ENCODE measurements around the gene CCDC192. TPM values are rescaled to one million over a fixed set of nuclear protein-coding genes. Genes with fewer than 3 reads are reported as not detected.
"Not testable (repeated sequence)": the region's sequence is repeated elsewhere in the genome, so short reads cannot be mapped to it uniquely, and the experiment has no call there.

The CCDC192 gene
- total and polyA plus RNA-seq, 5 donors = 0.43 TPM; not detected in 4

DNA sequence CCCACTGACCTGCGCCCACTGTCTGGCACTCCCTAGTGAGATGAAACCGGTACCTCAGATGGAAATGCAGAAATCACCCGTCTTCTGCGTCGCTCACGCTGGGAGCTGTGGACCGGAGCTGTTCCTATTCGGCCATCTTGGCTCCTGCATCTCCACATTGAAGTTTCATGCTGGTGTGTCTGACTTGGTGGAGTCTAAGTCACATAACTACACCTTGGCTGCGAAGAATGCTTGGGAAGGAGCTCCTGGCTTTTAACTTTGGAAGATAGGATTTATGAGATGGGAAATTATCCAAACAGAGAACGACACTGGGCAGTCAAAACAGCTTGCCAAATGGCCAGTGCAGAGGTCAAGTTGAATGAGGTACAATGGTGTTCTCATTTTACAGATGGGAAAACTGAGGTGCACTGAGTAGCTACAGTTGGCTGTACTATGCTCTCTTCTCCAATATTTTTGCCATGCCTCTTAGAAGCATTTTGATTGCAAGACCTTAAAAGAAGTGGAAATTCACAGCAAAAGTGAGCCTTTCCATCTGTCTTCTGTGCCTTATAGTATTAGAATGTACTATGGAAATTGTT, 36.7 kb downstream of the CCDC192 start:
- no peaks in the 10 kb centered on the region for H3K9me3 ChIP-seq (ENCODE audit: control insufficient read depth, low read length)

DNA sequence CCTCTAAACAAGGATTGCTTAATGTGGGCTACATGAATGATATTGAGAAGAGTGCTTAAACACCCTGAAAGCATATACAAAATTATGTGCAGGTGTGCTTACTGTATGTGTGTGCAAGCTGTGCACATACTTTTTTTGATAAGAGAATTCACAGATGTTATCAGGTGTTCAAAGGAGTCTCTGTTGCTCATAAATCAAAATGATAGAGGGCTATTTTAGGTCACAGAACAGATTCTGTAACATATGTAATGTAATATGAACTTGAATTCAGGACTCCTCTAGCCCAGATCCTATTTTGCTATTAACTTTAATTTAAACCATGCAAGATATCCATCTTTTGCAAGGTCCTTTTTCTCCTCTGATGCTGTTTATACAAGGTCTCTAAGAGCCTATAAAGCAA, 38.2 kb downstream of the CCDC192 start:
- intact Hi-C loops (cut with DNase I) = loop anchor here in 2 of 4 donors (5.0 to 10.0 kb wide), 2 partner anchors 177 to 456 kb away; no protein-coding TSS in a partner anchor
- ATAC-seq = no peak

More for the DNA sequence above, 36.7 kb downstream of the CCDC192 start:
- Histone ChIP-seq H3K4me3 (ENCODE audit: low read length) (no peak overlapping the region), H3K27me3 (ENCODE audit: control insufficient read depth, insufficient read depth) (no peaks in the 10 kb centered on the region), H3K4me1 (ENCODE audit: control insufficient read depth, insufficient read depth, low read length) (no peaks in the 10 kb centered on the region), H3K27ac (ENCODE audit: low read length) (no peak overlapping the region)
- intact Hi-C loops (cut with DNase I) = loop anchor here in 2 of 4 donors (5.0 to 10.0 kb wide), 2 partner anchors 175 to 457 kb away; no protein-coding TSS in a partner anchor
- WGBS = 93% methylated on average over 9 of the region's 10 CpGs
- DNase-seq (no peak), ATAC-seq (no peak)

DNA sequence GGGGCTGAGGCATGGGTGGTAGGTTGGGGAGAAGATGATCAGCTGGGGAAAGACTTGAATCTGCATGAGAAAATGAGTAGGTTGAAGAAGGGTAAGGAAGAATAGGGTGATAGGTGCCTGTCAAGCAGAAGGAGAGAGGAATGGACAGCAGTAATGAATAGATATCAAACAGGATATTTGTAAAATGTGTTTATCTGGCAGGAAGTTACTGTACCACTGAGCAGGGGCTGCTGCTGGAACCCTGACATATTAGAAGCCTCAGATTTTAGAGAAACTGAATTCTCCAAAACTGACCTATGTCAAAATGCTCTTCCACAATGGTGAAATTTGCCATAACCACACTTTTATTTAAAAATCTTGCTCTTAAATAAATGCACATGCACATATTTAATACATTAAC, 41.0 kb downstream of the CCDC192 start:
- intact Hi-C loops (cut with DNase I) = loop anchor here in 2 of 4 donors (5.0 to 10.0 kb wide), 2 partner anchors 179 to 453 kb away; no protein-coding TSS in a partner anchor
- ATAC-seq (no peak), DNase-seq (no peak)
- no peaks in the 10 kb centered on the region for H3K9me3 ChIP-seq (ENCODE audit: control insufficient read depth, low read length)
- H3K4me1 ChIP-seq (ENCODE audit: control insufficient read depth, insufficient read depth, low read length) = no peaks in the 10 kb centered on the region
- H3K27me3 ChIP-seq (ENCODE audit: control insufficient read depth, insufficient read depth) = no peaks in the 10 kb centered on the region
- H3K4me3 ChIP-seq (ENCODE audit: low read length) = no peak overlapping the region
- no peak overlapping the region for H3K27ac ChIP-seq (ENCODE audit: low read length)

More for the DNA sequence above, 38.2 kb downstream of the CCDC192 start:
- no peak overlapping the region for H3K27ac ChIP-seq (ENCODE audit: low read length)
- no peaks in the 10 kb centered on the region for H3K9me3 ChIP-seq (ENCODE audit: control insufficient read depth, low read length)
- H3K4me3 ChIP-seq (ENCODE audit: low read length) = no peak overlapping the region
- no peaks in the 10 kb centered on the region for H3K27me3 ChIP-seq (ENCODE audit: control insufficient read depth, insufficient read depth)
- DNase-seq = no peak
- no peaks in the 10 kb centered on the region for H3K4me1 ChIP-seq (ENCODE audit: control insufficient read depth, insufficient read depth, low read length)

DNA sequence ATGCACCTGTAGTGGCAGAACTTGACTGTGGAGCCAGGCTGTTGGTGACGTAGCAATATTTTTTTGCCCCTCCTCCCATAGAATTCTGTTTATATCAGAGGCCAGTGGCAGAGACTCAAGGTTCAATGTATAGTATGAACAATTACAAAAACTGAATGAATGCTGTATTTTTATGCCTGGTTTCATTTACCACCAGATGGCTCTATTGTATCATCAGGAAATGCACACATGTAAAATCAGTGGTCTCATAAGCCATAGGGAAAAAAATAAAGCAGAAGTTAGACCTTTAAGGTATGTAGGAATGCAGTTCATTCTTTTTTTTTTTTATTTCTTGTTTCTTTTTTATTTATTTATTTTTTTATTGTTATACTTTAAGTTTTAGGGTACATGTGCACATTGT, 43.6 kb downstream of the CCDC192 start:
- no peak overlapping the region for H3K27ac ChIP-seq (ENCODE audit: low read length)
- WGBS = 72% methylated on average over 1 of the region's 1 CpG
- DNase-seq (no peak), ATAC-seq (no peak)
- no peak overlapping the region for H3K4me3 ChIP-seq (ENCODE audit: low read length)
- intact Hi-C loops (cut with DNase I) = loop anchor here in 1 of 4 donors (10.0 kb wide), 1 partner anchor 182 kb away; no protein-coding TSS in a partner anchor
- no peaks in the 10 kb centered on the region for H3K27me3 ChIP-seq (ENCODE audit: control insufficient read depth, insufficient read depth)
- H3K9me3 ChIP-seq (ENCODE audit: control insufficient read depth, low read length) = no peaks in the 10 kb centered on the region
- no peaks in the 10 kb centered on the region for H3K4me1 ChIP-seq (ENCODE audit: control insufficient read depth, insufficient read depth, low read length)

DNA sequence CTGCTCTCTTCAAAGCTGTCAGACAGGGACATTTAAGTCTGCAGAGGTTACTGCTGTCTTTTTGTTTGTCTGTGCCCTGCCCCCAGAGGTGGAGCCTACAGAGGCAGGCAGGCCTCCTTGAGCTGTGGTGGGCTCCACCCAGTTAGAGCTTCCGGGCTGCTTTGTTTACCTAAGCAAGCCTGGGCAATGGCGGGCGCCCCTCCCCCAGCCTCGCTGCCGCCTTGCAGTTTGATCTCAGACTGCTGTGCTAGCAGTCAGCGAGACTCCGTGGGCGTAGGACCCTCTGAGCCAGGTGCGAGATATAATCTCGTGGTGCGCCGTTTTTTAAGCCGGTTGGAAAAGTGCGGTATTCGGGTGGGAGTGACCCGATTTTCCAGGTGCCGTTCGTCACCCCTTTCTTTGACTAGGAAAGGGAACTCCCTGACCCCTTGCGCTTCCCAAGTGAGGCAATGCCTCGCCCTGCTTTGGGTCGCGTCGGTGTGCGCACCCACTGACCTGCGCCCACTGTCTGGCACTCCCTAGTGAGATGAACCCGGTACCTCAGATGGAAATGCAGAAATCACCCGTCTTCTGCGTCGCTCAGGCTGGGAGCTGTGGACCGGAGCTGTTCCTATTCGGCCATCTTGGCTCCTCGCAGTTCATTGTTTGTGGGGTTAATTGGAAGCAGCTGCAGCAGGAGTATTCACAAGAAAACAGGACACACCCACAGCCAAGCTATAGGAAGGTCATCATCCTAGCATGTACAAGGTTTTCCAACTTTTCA, 49.5 kb downstream of the CCDC192 start:
- H3K4me3 ChIP-seq (ENCODE audit: low read length); DNase-seq; ATAC-seq; H3K27ac ChIP-seq (ENCODE audit: low read length); H3K9me3 ChIP-seq (ENCODE audit: control insufficient read depth, low read length); H3K4me1 ChIP-seq (ENCODE audit: control insufficient read depth, insufficient read depth, low read length); H3K27me3 ChIP-seq (ENCODE audit: control insufficient read depth, insufficient read depth): not testable (repeated sequence)
- WGBS = 87% methylated on average over 30 of the region's 32 CpGs
- intact Hi-C loops (cut with DNase I) = loop anchor here in 2 of 4 donors (10.0 kb wide), 2 partner anchors 188 to 452 kb away; no protein-coding TSS in a partner anchor

DNA sequence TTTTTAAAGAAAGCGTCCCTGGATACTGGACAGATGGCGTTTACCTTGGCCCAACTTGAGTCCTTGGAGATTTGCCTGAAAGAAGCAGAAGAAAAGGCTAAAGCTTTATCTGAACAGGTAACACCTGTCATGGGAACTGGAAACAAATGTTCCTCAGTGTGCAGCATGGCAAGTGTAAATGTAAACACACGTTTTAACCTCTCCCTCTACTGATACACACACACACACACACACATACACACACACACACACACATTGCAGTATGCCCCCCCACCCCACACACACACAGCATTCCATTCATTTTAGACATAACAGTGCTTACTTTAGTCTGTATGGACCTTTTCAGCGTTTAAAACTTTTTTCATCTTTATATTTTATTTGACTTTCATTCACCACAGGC, 51.1 kb downstream of the CCDC192 start:
- H3K9me3 ChIP-seq (ENCODE audit: control insufficient read depth, low read length) = no peaks in the 10 kb centered on the region
- intact Hi-C loops (cut with DNase I) = loop anchor here in 2 of 4 donors (10.0 kb wide), 2 partner anchors 189 to 451 kb away; no protein-coding TSS in a partner anchor
- DNase-seq = no peak
- no peaks in the 10 kb centered on the region for H3K4me1 ChIP-seq (ENCODE audit: control insufficient read depth, insufficient read depth, low read length)
- 46% methylated on average over 4 of the region's 4 CpGs for WGBS
- no peak overlapping the region for H3K27ac ChIP-seq (ENCODE audit: low read length)
- ATAC-seq = no peak
- H3K4me3 ChIP-seq (ENCODE audit: low read length) = no peak overlapping the region
- H3K27me3 ChIP-seq (ENCODE audit: control insufficient read depth, insufficient read depth) = no peaks in the 10 kb centered on the region

DNA sequence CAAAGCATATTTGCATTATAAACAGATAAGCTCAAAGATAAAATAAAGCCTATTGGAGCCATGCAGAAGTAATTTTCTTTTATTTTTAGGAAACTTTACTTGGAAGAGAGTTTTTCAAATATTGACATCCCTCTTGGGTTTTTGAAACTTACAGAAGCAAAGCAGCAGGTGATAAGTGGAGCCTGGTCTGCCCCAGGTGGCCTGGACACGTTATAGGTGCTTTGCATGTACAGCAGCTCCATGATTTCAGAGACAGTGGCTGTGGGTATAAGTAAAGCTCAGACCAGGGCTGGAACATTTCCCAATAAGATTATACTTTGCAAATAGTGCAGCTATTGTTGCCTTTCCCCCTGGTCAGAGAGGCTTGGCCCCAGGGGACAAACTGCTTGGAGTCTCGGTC, 51.5 kb downstream of the CCDC192 start:
- H3K27me3 ChIP-seq (ENCODE audit: control insufficient read depth, insufficient read depth) = no peaks in the 10 kb centered on the region
- intact Hi-C loops (cut with DNase I) = loop anchor here in 2 of 4 donors (5.0 to 10.0 kb wide), 4 partner anchors 190 to 450 kb away; partner anchors contain the start of gene SLC12A2 (in 1 of the 2)
- ATAC-seq = no peak
- no peak for DNase-seq
- no peak overlapping the region for H3K4me3 ChIP-seq (ENCODE audit: low read length)
- WGBS = 72% methylated on average over 2 of the region's 2 CpGs
- H3K27ac ChIP-seq (ENCODE audit: low read length) = no peak overlapping the region
- no peaks in the 10 kb centered on the region for H3K9me3 ChIP-seq (ENCODE audit: control insufficient read depth, low read length)
- H3K4me1 ChIP-seq (ENCODE audit: control insufficient read depth, insufficient read depth, low read length) = no peaks in the 10 kb centered on the region

DNA sequence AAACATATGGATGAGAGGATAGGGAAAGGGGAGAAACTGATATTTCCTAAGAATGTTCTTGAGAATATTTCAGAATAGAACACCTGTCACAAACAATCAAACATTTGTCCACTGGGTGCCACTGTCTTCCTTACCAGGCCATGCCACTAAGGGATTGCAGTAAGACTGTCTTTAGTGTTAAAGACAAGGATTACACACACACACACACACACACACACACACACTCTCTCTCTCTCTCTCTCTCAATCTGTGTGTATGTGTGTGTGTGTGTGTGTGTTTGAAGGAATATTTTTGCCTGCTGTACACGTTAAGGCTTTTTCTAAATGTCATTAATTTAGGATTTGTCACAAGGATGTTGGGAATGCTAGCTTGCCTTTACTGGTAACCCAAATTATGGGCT, 54.4 kb downstream of the CCDC192 start:
- intact Hi-C loops (cut with DNase I) = loop anchor here in 2 of 4 donors (5.0 to 10.0 kb wide), 4 partner anchors 193 to 447 kb away; partner anchors contain the start of gene SLC12A2 (in 1 of the 2)
- 30% methylated on average over 1 of the region's 1 CpG for WGBS
- Histone ChIP-seq H3K4me1 (ENCODE audit: control insufficient read depth, insufficient read depth, low read length) (no peaks in the 10 kb centered on the region), H3K9me3 (ENCODE audit: control insufficient read depth, low read length) (no peaks in the 10 kb centered on the region), H3K27ac (ENCODE audit: low read length) (no peak overlapping the region), H3K27me3 (ENCODE audit: control insufficient read depth, insufficient read depth) (no peaks in the 10 kb centered on the region), H3K4me3 (ENCODE audit: low read length) (no peak overlapping the region)
- DNase-seq (no peak), ATAC-seq (peak; percentile 78)

DNA sequence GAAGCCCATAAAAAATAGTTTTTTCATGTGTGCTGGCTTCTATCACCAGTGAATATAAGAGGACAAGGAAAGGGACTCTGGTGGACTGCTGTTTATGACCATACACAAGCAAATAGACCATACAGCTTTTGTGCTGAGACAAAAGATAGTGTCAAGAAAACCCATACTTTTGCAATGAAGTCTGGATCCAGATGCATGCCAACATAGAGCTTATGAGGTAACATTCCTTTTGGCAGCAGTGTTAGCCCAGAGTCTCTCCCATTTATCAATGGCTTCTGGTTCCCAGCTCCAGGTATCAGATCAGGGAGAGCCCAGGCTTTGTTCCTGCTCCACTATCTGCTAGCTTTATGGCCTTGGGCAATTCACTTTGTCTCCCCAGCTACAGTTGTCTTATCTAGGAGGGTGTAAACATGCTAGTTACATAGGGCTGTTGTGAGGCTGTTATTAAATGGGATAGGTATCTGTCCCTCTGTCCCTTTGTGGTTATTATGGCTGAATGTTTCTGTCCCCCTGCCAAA, 55.6 kb downstream of the CCDC192 start:
- intact Hi-C loops (cut with DNase I) = loop anchor here in 2 of 4 donors (5.0 to 10.0 kb wide), 4 partner anchors 194 to 446 kb away; partner anchors contain the start of gene SLC12A2 (in 1 of the 2)
- no peak overlapping the region for H3K27ac ChIP-seq (ENCODE audit: low read length)

DNA sequence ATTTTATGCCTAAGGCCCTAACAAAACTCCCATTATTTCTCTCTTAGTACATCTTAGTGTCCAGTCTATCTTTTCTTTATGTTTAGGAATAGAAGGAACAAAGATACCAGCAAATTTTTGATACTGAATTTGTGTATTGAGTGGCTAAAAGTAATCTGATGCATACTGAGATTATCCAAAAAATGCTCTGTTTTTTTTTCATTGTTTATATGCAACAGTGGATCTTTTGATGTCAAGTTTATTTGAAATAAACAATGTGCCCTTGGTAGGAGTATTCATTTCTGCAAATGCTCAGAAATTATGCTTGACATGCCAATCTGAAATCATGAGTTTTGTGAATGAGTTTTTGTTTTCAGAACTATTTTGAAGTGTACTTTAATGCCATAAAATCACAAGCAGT, 58.7 kb downstream of the CCDC192 start:
- H3K27ac ChIP-seq (ENCODE audit: low read length) = no peak overlapping the region
- no peak for DNase-seq
- no peak overlapping the region for H3K4me3 ChIP-seq (ENCODE audit: low read length)
- no peaks in the 10 kb centered on the region for H3K27me3 ChIP-seq (ENCODE audit: control insufficient read depth, insufficient read depth)
- peaks cover 2% of the 10 kb centered on the region for H3K4me1 ChIP-seq (ENCODE audit: control insufficient read depth, insufficient read depth, low read length)
- no peak for ATAC-seq
- intact Hi-C loops (cut with DNase I) = loop anchor here in 1 of 4 donors (5.0 kb wide), 1 partner anchor 440 kb away; no protein-coding TSS in a partner anchor
- H3K9me3 ChIP-seq (ENCODE audit: control insufficient read depth, low read length) = no peaks in the 10 kb centered on the region

More for the DNA sequence above, 55.6 kb downstream of the CCDC192 start:
- no peaks in the 10 kb centered on the region for H3K27me3 ChIP-seq (ENCODE audit: control insufficient read depth, insufficient read depth)
- H3K4me1 ChIP-seq (ENCODE audit: control insufficient read depth, insufficient read depth, low read length) = peaks cover 2% of the 10 kb centered on the region
- no peaks in the 10 kb centered on the region for H3K9me3 ChIP-seq (ENCODE audit: control insufficient read depth, low read length)
- H3K4me3 ChIP-seq (ENCODE audit: low read length) = no peak overlapping the region
- no peak for DNase-seq
- ATAC-seq = peak in 1 of 2 donors; percentile 31

DNA sequence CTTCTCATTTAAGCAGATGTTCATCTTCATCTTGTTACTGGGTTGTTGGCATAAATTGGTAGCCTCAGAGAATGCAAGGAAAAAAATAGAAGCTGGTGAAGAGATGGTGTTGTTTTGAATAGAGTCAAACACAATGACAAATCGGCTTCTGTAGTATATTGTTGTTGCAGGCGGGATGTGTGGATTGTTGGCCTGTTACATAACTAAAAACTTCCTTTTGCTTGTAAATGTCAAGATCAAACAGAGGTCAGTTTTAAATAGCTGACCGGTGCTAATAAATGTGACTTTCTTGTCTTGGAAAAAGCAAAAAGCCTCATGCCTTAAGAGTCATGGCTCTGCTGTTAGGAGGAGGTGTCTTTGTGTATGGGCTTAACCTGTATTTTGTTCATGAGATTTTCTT, 59.2 kb downstream of the CCDC192 start:
- no peak for ATAC-seq
- intact Hi-C loops (cut with DNase I) = loop anchor here in 1 of 4 donors (5.0 kb wide), 1 partner anchor 440 kb away; no protein-coding TSS in a partner anchor
- WGBS = 27% methylated on average over 3 of the region's 3 CpGs
- no peak for DNase-seq
- Histone ChIP-seq H3K27me3 (ENCODE audit: control insufficient read depth, insufficient read depth) (no peaks in the 10 kb centered on the region), H3K4me3 (ENCODE audit: low read length) (no peak overlapping the region), H3K27ac (ENCODE audit: low read length) (no peak overlapping the region), H3K9me3 (ENCODE audit: control insufficient read depth, low read length) (no peaks in the 10 kb centered on the region), H3K4me1 (ENCODE audit: control insufficient read depth, insufficient read depth, low read length) (peaks cover 2% of the 10 kb centered on the region)
